Left ventricle myocardium superior (tissue), 1 donor: ENCODE data around the gene PTPRH. TPM values are rescaled to one million over a fixed set of nuclear protein-coding genes. Genes with fewer than 3 reads are reported as not detected.

Source experiments
- ATAC-seq: fragments of 200-7000 bp; cut with Tn5 transposase; one replicate; pipeline ENCODE4 v1.9.1; 2020; ENCODE audit warnings: mild to moderate bottlenecking, moderate library complexity
- DNase-seq: peaks from one replicate; pipeline ENCODE4 v3.0.0-alpha.2; 2020
- intact Hi-C: fragments of 100-400 bp; cut with micrococcal nuclease; formaldehyde crosslinking; loops from one replicate; pipeline ENCODE4 v1.11.0; 2022
- long read RNA-seq: library from polyadenylated mRNA; unstranded; transcript quantifications from one replicate; pipeline ENCODE4 v2.0.0, GENCODE V29; 2021
- total RNA-seq: library from RNA; stranded (reverse); fragmentation: NEBNext Ultra II Directional; extraction: Animal tissue kit (Norgen Biotek cat#: 25700); gene quantifications from one replicate; pipeline ENCODE4 v1.2.1, GENCODE V29; 2021
- donor health status: DM: no; HTN: yes; CAD: no; lungs with severe emphysema.

Gene PTPRH
- total RNA-seq, result 0.47 TPM
- long read RNA-seq, result 0 reads

- ATAC-seq, result no peak
- DNase-seq, result no peak
- intact Hi-C loops, result no loop called here
Observed at GRCh38 chr19:55208880-55209692, at the start of gene PTPRH. Gene PTPRH (minus strand): TSS chr19:55209501. CDS start chr19:55209433, 68 bp downstream.

GRCh38 chr19:55258476-55258827, 49.2 kb upstream of the PTPRH start:
- no peak for DNase-seq

GRCh38 chr19:55257461-55258420, 48.4 kb upstream of the PTPRH start:
- ATAC-seq (no peak), DNase-seq (no peak)
- intact Hi-C loops, result no loop called here

More at GRCh38 chr19:55258476-55258827, 49.2 kb upstream of the PTPRH start:
- peak; percentile 19 for ATAC-seq
- intact Hi-C loops, result no loop called here

GRCh38 chr19:55256562-55257460, 47.5 kb upstream of the PTPRH start:
- no peak for ATAC-seq
- intact Hi-C loops, result no loop called here
- peak; percentile 3 for DNase-seq

GRCh38 chr19:55255618-55256423, 46.5 kb upstream of the PTPRH start:
- DNase-seq, result no peak
- intact Hi-C loops, result no loop called here
- ATAC-seq, result no peak

GRCh38 chr19:55254625-55254977, 45.3 kb upstream of the PTPRH start:
- DNase-seq (no peak), ATAC-seq (no peak)
- intact Hi-C loops, result no loop called here

- DNase-seq, result no peak
- intact Hi-C loops, result no loop called here
- ATAC-seq, result no peak
Observed at GRCh38 chr19:55253842-55254624, 44.7 kb upstream of the PTPRH start.

GRCh38 chr19:55252760-55253663, 43.7 kb upstream of the PTPRH start:
- intact Hi-C loops, result no loop called here
- ATAC-seq, result no peak
- no peak for DNase-seq

- no peak for ATAC-seq
- DNase-seq, result no peak
- intact Hi-C loops, result no loop called here
Observed at GRCh38 chr19:55251341-55252081, 42.2 kb upstream of the PTPRH start.

- no peak for ATAC-seq
- DNase-seq, result peak; percentile 15
- intact Hi-C loops, result no loop called here
Observed at GRCh38 chr19:55250262-55251036, 41.1 kb upstream of the PTPRH start.

GRCh38 chr19:55249841-55250240, 40.5 kb upstream of the PTPRH start:
- intact Hi-C loops, result no loop called here
- no peak for DNase-seq
- no peak for ATAC-seq

GRCh38 chr19:55248704-55249103, 39.4 kb upstream of the PTPRH start:
- DNase-seq (no peak), ATAC-seq (no peak)
- intact Hi-C loops, result no loop called here

- DNase-seq, result no peak
- no peak for ATAC-seq
- intact Hi-C loops, result no loop called here
Observed at GRCh38 chr19:55248166-55248675, 38.9 kb upstream of the PTPRH start.

GRCh38 chr19:55247621-55248099, 38.4 kb upstream of the PTPRH start:
- DNase-seq (peak; percentile 63), ATAC-seq (peak; percentile 74)
- intact Hi-C loops, result no loop called here
